MM.1S (cell line): ENCODE measurements around the gene CEMIP2.

Experiments used
- DNase-seq: peaks from one replicate; pipeline ENCODE4 v3.0.0-alpha.2; 2015
- H2AFZ ChIP-seq: fragments of 300-600 bp; sonication (generic); 2 replicates; pipeline ENCODE4 v1.6.0; 2016; ENCODE audit warnings: antibody characterized with exemption, low read length
- H3F3A ChIP-seq: fragments of 300-600 bp; sonication (generic); 2 replicates; pipeline ENCODE4 v1.6.1; 2016; ENCODE audit warnings: mild to moderate bottlenecking, antibody characterized with exemption, low read length, moderate library complexity, mixed read lengths; ENCODE audit not compliant: insufficient read depth
- H3K27ac ChIP-seq: fragments of 300-600 bp; sonication (generic); 2 replicates; pipeline ENCODE4 v1.5.1; 2016; ENCODE audit warnings: mild to moderate bottlenecking, low read length
- H3K27me3 ChIP-seq: fragments of 300-600 bp; sonication (generic); replicated peaks from 2 replicates; pipeline ENCODE4 v1.6.0; 2016; ENCODE audit warnings: low read length; ENCODE audit not compliant: insufficient read depth
- H3K36me3 ChIP-seq: fragments of 300-600 bp; sonication (generic); replicated peaks from 2 replicates; pipeline ENCODE4 v1.6.1; 2016; ENCODE audit warnings: mild to moderate bottlenecking, low read length, mixed read lengths; ENCODE audit not compliant: insufficient read depth
- H3K4me1 ChIP-seq: fragments of 300-600 bp; sonication (generic); 2 replicates; pipeline ENCODE4 v1.6.1; 2016; ENCODE audit warnings: low read length, mixed read lengths
- H3K4me2 ChIP-seq: fragments of 300-600 bp; sonication (generic); 2 replicates; pipeline ENCODE4 v1.6.0; 2016; ENCODE audit warnings: low read depth, low read length
- H3K4me3 ChIP-seq: fragments of 300-600 bp; sonication (generic); 2 replicates; pipeline ENCODE4 v1.5.1; 2016; ENCODE audit warnings: low read length, mixed read lengths
- H3K79me2 ChIP-seq: fragments of 300-600 bp; sonication (generic); 2 replicates; pipeline ENCODE4 v1.6.1; 2016; ENCODE audit warnings: mixed run types, low read length, mixed read lengths
- H3K9ac ChIP-seq: fragments of 300-600 bp; sonication (generic); 2 replicates; pipeline ENCODE4 v1.6.1; 2016; ENCODE audit warnings: low read length, mixed read lengths
- H3K9me2 ChIP-seq: fragments of 300-600 bp; sonication (generic); replicated peaks from 2 replicates; pipeline ENCODE4 v1.6.1; 2016; ENCODE audit warnings: mild to moderate bottlenecking, low read length, mixed read lengths; ENCODE audit not compliant: insufficient read depth
- H3K9me3 ChIP-seq: fragments of 300-600 bp; sonication (generic); replicated peaks from 2 replicates; pipeline ENCODE4 v1.6.1; 2016; ENCODE audit warnings: mild to moderate bottlenecking, low read length, mixed read lengths; ENCODE audit not compliant: insufficient read depth
- H4K20me1 ChIP-seq: fragments of 300-600 bp; sonication (generic); 2 replicates; pipeline ENCODE4 v1.6.1; 2016; ENCODE audit warnings: mild to moderate bottlenecking, low read length, moderate library complexity, mixed read lengths; ENCODE audit not compliant: insufficient read depth
- EZH2 ChIP-seq: fragments of 300-600 bp; sonication (generic); optimal IDR thresholded peaks from 2 replicates; pipeline ENCODE3; 2017; ENCODE audit warnings: low read depth, mild to moderate bottlenecking, antibody characterized with exemption, low read length, mixed read lengths
- EZH2phosphoT487 ChIP-seq: fragments of 300-600 bp; sonication (generic); IDR thresholded peaks from 2 replicates; pipeline ENCODE4 v1.6.1; 2018; ENCODE audit warnings: antibody characterized with exemption, low read length
- TF ChIP-seq, protein P1 (sequence below): fragments of 300-600 bp; sonication (generic); IDR thresholded peaks from 2 replicates; pipeline ENCODE4 v1.5.1; 2016; ENCODE audit warnings: antibody characterized with exemption, low read length, mixed read lengths

Gene CEMIP2

DNA sequence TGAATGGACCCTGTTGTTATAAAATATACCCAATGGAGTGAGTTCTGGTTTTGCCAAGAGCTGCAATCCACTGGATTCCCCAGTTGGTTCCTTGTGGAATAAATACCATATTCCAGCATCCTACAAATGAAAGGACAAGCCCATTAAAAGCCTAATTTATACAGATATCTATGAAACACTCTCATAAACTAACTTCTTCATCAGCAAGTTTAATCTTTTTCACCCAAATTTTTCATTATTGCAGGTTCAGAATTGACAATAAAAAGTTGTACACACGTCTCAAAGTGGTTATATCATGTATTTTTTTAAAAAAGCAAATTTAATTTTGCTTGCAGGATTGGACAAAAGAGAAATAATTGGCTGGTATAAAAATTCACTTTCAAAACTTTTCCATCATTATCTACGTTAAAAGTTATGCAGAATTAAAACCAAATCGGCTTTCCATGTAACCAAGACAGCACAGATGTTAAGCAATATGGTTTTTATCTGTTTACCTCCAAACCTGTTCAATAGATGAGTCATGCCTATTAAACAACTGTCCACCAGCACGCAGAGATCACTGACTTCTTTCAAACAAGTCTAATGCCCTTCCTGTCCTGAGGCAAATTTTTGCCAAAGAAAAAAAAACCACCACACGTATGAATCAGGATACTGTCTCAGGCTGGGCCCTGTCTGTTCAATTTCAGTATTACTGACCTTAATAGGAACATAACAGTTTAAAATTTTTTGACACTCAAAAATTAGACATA lies 42.5 kb downstream of the CEMIP2 start:
- Histone ChIP-seq H2AFZ (no peak overlapping the region), H3F3A (no peaks in the 10 kb centered on the region), H3K36me3 (no peaks in the 10 kb centered on the region), H3K9me3 (no peaks in the 10 kb centered on the region), H3K79me2 (no peaks in the 10 kb centered on the region), H3K9me2 (no peaks in the 10 kb centered on the region), H3K27ac (no peak overlapping the region), H3K4me3 (no peak overlapping the region), H4K20me1 (no peaks in the 10 kb centered on the region), H3K4me2 (no peak overlapping the region), H3K27me3 (no peaks in the 10 kb centered on the region), H3K9ac (no peak overlapping the region), H3K4me1 (no peaks in the 10 kb centered on the region)
- TF ChIP-seq, protein P1, sequence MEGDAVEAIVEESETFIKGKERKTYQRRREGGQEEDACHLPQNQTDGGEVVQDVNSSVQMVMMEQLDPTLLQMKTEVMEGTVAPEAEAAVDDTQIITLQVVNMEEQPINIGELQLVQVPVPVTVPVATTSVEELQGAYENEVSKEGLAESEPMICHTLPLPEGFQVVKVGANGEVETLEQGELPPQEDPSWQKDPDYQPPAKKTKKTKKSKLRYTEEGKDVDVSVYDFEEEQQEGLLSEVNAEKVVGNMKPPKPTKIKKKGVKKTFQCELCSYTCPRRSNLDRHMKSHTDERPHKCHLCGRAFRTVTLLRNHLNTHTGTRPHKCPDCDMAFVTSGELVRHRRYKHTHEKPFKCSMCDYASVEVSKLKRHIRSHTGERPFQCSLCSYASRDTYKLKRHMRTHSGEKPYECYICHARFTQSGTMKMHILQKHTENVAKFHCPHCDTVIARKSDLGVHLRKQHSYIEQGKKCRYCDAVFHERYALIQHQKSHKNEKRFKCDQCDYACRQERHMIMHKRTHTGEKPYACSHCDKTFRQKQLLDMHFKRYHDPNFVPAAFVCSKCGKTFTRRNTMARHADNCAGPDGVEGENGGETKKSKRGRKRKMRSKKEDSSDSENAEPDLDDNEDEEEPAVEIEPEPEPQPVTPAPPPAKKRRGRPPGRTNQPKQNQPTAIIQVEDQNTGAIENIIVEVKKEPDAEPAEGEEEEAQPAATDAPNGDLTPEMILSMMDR, result no peak
- TF ChIP-seq EZH2phosphoT487 (no peak), EZH2 (no peak)
- no peak for DNase-seq

DNA sequence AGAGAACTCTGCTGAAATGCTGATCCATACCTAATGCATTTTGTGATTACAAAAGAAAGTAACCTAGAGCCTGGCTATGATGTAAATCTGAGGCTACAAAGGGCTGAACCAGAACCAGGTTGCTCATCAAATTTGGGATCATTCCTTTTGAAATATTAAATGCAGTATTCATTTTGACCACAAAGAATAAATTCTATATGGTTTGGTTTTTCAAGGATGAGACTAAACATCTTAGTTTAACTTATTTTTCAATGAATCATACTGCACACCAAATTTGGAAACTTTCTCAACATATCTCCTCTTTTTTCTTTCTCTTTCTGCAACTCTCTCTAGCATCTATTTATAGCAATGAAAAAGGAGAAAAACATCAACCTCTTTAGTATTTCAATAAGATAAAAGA lies 46.5 kb downstream of the CEMIP2 start:
- no peak overlapping the region for H3K27ac ChIP-seq
- H3K9ac ChIP-seq, result no peak overlapping the region
- no peak overlapping the region for H3K4me3 ChIP-seq
- H3K27me3 ChIP-seq, result no peaks in the 10 kb centered on the region
- no peaks in the 10 kb centered on the region for H3F3A ChIP-seq
- no peak overlapping the region for H3K4me2 ChIP-seq
- no peaks in the 10 kb centered on the region for H3K36me3 ChIP-seq
- no peaks in the 10 kb centered on the region for H3K79me2 ChIP-seq
- TF ChIP-seq, protein P1, result no peak
- TF ChIP-seq EZH2 (no peak), EZH2phosphoT487 (no peak)
- DNase-seq, result no peak
- H3K4me1 ChIP-seq, result no peaks in the 10 kb centered on the region
- H3K9me2 ChIP-seq, result no peaks in the 10 kb centered on the region
- H2AFZ ChIP-seq, result no peak overlapping the region
- no peaks in the 10 kb centered on the region for H3K9me3 ChIP-seq
- H4K20me1 ChIP-seq, result no peaks in the 10 kb centered on the region

DNA sequence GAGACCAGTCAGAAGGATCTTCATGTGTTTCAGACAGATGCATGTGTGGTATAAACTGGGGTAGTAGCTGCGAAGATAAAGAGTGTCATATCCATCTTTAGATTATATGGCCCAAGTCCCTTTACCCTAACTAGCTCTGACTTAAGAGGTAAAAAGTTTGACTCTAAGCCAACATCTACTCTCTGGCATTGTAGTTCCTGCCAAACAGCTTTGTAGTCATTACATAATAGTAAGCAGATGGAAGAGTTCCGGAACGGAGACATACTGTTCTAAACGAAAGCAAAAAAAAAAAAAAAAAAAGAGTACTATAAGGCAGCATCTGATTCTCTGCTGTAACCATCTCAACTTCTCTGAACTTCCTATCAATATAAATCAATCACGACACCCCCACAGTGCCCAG lies 48.8 kb downstream of the CEMIP2 start:
- H2AFZ ChIP-seq, result no peak overlapping the region
- H3K9ac ChIP-seq, result no peak overlapping the region
- H3K4me2 ChIP-seq, result no peak overlapping the region
- no peak overlapping the region for H3K27ac ChIP-seq
- H4K20me1 ChIP-seq, result no peaks in the 10 kb centered on the region
- TF ChIP-seq, protein P1, result no peak
- TF ChIP-seq EZH2phosphoT487 (no peak), EZH2 (no peak)
- no peaks in the 10 kb centered on the region for H3K79me2 ChIP-seq
- no peaks in the 10 kb centered on the region for H3F3A ChIP-seq
- no peaks in the 10 kb centered on the region for H3K4me1 ChIP-seq
- H3K27me3 ChIP-seq, result no peaks in the 10 kb centered on the region
- H3K36me3 ChIP-seq, result no peaks in the 10 kb centered on the region
- no peaks in the 10 kb centered on the region for H3K9me3 ChIP-seq
- no peak overlapping the region for H3K4me3 ChIP-seq
- no peak for DNase-seq
- no peaks in the 10 kb centered on the region for H3K9me2 ChIP-seq
